Fibroblast of mammary gland (primary cell): ENCODE data around the gene TOP1.
A peak's percentile ranks its signal among the peaks of the same experiment; 100 is the strongest.

Experiments
- DNase-seq: peaks from one replicate; pipeline ENCODE4 v3.0.0-alpha.2; 2010; ENCODE audit warnings: low read depth
- H3K4me3 ChIP-seq: 2 replicates; pipeline ENCODE4 v1.5.1; 2011; ENCODE audit warnings: low read depth, mild to moderate bottlenecking, low read length, moderate library complexity; ENCODE audit not compliant: control insufficient read depth
- TF ChIP-seq, protein P1 (sequence below): conservative IDR thresholded peaks from 2 replicates; pipeline ENCODE4 v1.5.1; 2011; ENCODE audit warnings: low read depth, low read length, inconsistent platforms; ENCODE audit not compliant: control insufficient read depth, insufficient read depth

The TOP1 gene

DNA sequence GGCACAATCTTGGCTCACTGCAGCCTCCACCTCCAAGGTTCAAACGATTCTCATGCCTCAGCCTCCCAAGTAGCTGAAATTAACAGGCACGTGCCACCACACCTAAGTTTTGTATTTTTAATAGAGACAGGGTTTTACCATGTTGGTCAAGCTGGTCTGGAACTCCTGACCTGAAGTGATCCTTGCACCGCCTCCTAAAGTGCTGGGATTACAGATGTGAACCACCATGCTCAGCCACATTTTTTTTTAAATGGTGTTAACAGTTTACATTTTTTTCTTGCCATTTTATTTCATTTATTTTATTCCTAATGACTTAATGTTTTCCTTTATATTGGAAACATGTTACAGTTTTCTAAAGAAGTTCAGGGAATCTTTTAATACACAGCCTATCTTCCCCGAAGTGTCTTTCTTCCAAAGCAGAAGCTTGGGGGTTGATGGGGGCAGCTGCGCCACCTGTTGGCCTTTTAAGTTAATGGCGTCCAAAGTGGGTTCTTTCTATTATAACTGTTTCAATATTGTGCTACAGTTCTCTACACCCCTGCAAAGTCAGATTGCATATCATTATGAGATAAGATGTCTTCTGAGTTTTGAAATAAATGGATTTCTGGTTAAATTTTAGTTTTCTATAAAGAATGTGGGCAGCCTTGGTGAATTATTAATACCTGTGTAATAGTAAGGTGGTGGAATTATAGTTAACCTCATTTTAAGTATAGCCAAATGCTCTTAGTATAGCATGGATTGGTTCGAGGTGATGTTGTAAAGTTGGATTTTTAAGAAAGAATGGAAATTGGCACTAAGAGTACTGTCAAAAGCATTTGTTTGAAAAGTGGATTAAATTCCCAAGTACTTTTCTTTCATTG lies 66.7 kb downstream of the TOP1 start:
- TF ChIP-seq, protein P1, sequence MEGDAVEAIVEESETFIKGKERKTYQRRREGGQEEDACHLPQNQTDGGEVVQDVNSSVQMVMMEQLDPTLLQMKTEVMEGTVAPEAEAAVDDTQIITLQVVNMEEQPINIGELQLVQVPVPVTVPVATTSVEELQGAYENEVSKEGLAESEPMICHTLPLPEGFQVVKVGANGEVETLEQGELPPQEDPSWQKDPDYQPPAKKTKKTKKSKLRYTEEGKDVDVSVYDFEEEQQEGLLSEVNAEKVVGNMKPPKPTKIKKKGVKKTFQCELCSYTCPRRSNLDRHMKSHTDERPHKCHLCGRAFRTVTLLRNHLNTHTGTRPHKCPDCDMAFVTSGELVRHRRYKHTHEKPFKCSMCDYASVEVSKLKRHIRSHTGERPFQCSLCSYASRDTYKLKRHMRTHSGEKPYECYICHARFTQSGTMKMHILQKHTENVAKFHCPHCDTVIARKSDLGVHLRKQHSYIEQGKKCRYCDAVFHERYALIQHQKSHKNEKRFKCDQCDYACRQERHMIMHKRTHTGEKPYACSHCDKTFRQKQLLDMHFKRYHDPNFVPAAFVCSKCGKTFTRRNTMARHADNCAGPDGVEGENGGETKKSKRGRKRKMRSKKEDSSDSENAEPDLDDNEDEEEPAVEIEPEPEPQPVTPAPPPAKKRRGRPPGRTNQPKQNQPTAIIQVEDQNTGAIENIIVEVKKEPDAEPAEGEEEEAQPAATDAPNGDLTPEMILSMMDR = peak; percentile 86
- H3K4me3 ChIP-seq = no peak overlapping the region
- DNase-seq = peak; percentile 71

DNA sequence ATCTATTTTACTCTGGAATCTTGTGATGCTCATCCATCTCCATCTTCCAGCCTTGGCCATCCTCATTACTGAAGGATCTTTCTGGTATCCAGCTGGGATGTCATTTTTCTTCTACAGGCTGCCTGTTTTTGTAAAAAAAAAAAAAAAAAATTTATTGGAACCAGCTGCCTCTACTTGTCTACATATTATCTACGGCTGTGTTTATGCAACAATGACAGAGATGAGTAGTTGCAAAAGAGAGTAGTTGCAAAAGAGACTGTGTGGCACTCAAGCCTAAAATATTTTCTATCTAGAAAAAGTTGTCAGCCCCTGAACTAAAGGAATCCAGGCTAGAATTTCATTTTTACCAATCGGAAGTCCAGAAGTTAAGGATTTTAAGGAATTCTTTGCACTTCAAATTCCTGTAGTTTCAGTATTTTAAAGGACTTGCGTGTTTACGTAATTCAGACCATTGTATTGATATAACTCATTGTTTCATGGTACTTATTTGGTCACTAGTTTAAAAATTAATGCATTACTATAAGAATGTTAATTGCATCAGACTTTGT lies 70.2 kb downstream of the TOP1 start:
- TF ChIP-seq, protein P1 = no peak
- peak; percentile 83 for DNase-seq

DNA sequence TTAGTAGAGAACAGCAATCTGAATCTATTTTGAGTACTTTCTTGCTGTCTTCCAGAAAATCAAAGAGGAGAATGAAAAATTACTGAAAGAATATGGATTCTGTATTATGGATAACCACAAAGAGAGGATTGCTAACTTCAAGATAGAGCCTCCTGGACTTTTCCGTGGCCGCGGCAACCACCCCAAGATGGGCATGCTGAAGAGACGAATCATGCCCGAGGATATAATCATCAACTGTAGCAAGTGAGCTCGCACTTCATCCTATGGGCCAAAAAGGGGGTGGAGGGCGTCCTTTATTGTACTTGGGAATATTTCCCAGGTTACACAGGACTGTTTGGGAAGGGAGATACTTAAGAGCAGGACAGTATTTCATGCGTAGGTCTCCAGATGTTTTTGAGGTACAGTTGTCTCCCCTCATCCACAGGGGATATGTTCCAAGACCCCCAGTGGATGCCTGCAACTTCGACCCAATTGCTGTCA lies 71.4 kb downstream of the TOP1 start:
- peak; percentile 20 for DNase-seq
- TF ChIP-seq, protein P1 = no peak
- H3K4me3 ChIP-seq = no peak overlapping the region

More for the DNA sequence above, 70.2 kb downstream of the TOP1 start:
- H3K4me3 ChIP-seq = no peak overlapping the region

DNA sequence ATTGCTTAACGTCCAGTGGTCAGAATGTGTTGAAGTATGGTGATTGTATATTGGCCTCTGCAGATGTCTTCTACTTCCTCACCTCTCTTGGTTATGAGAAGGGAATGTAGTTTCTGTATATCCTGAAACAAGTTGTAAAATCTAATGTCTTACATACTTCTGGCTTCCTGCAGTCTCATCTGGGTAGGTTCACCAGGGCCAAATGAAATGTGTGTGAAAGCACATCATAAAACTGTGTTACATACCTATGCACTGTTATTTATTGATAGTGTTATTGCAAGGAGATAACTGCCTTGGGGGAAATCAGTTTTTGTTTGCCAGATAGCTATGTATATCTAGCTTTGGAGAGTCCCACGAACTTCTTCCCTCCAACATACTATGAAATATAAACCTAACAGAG lies 73.0 kb downstream of the TOP1 start:
- TF ChIP-seq, protein P1 = no peak
- no peak for DNase-seq
- no peak overlapping the region for H3K4me3 ChIP-seq

DNA sequence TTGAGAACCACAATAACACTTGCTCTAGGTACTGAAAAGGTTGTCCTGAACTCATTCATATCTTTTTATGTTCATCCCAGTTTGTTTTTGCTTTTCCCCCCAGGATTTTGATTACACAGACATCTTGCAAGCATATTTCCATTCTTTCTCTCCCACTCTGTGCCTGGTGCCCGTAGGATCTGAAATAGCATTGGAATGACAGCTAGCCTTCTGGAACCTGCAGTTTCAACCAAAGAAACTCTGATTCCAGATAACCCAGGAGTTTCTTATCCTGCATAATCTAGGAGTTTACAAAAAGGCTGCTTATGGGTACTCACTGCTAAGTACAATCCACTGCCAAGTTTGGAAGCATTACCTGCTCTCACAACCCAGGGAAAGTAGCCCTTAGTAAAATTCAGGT lies 79.9 kb downstream of the TOP1 start:
- H3K4me3 ChIP-seq = no peak overlapping the region
- no peak for DNase-seq
- TF ChIP-seq, protein P1 = no peak

DNA sequence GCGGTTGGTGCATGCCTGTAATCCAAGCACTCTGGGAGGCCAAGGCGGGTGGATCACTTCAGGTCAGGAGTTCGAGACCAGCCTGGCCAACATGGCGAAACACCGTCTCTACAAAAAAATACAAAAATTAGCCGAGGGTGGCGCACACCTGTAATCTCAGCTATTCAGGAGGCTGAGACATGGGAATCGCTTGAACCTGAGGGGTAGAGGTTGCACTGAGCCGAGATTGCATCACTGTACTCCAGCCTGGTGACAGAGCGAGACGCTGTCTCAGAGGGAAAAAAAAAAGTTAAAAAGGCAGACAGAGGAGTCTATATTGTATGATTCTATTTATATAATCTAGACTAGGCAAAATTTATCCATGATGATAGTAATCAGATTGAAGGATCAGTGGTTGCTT lies 81.4 kb downstream of the TOP1 start:
- TF ChIP-seq, protein P1 = no peak
- no peak overlapping the region for H3K4me3 ChIP-seq
- no peak for DNase-seq
